ENCODE results near the gene KSR2.

DNA sequence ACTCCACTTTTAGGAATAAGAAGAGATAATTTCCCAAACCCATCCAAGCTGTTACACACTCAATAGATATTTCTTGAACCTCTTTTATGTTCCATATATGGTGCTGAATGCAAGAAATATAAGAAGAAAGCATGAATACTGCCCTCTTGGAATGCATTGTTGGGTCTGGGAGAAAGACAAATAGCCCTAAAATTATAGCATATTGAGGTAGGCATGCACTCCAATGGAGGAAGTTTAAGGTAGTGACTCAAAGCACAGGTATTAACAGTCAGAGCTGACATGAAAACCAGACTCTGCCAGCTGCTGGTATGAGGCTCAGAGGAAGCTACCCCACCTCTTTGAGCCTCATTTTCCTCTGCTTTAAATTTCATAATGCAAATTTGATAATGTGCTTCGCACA lies 346.0 kb downstream of the KSR2 start:
- TF ChIP-seq POLR2AphosphoS5 (IDR thresholded peaks at IDR 0.05; ENCODE audit: insufficient read depth in 1 of 2, low read depth in 1 of 2) (no peak), POLR2A (IDR thresholded peaks at IDR 0.05) (no peak)
- TF ChIP-seq, protein P1, sequence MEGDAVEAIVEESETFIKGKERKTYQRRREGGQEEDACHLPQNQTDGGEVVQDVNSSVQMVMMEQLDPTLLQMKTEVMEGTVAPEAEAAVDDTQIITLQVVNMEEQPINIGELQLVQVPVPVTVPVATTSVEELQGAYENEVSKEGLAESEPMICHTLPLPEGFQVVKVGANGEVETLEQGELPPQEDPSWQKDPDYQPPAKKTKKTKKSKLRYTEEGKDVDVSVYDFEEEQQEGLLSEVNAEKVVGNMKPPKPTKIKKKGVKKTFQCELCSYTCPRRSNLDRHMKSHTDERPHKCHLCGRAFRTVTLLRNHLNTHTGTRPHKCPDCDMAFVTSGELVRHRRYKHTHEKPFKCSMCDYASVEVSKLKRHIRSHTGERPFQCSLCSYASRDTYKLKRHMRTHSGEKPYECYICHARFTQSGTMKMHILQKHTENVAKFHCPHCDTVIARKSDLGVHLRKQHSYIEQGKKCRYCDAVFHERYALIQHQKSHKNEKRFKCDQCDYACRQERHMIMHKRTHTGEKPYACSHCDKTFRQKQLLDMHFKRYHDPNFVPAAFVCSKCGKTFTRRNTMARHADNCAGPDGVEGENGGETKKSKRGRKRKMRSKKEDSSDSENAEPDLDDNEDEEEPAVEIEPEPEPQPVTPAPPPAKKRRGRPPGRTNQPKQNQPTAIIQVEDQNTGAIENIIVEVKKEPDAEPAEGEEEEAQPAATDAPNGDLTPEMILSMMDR (IDR thresholded peaks at IDR 0.05): no peak
